Mesenchymal stem cell (in vitro differentiated cells and primary cell): Measurements from ENCODE around the gene TMEM30B.
A peak's percentile ranks its signal among the peaks of the same experiment; 100 is the strongest.

Experiments used
- DNase-seq: peaks from one replicate; pipeline ENCODE4 v3.0.0-alpha.2; 2013
- H2AFZ ChIP-seq: one replicate; pipeline ENCODE4 v1.6.1; 2013; ENCODE audit warnings: low read depth, mild to moderate bottlenecking, control low read depth, inconsistent platforms, low read length, moderate library complexity
- H2AK5ac ChIP-seq: 2 replicates; pipeline ENCODE4 v1.6.1; 2013; ENCODE audit warnings: low read length, moderate library complexity, mild to moderate bottlenecking, inconsistent platforms; ENCODE audit not compliant: severe bottlenecking
- H2BK120ac ChIP-seq: one replicate; pipeline ENCODE4 v1.6.1; 2013; ENCODE audit warnings: low read depth, mild to moderate bottlenecking, inconsistent platforms, low read length, moderate library complexity
- H2BK12ac ChIP-seq, 2 experiments: one replicate each; pipeline ENCODE4 v1.6.1; 2013; ENCODE audit warnings: inconsistent platforms in 2 of 2, low read length in 2 of 2, mild to moderate bottlenecking in 2 of 2, moderate library complexity in 2 of 2, control low read depth in 1 of 2
- H2BK15ac ChIP-seq: one replicate; pipeline ENCODE4 v1.6.1; 2013; ENCODE audit warnings: mild to moderate bottlenecking, low read depth, inconsistent platforms; ENCODE audit not compliant: poor library complexity, severe bottlenecking
- H2BK5ac ChIP-seq: 2 replicates; pipeline ENCODE4 v1.6.1; 2013; ENCODE audit warnings: low read depth, mild to moderate bottlenecking, low read length, control low read depth, inconsistent platforms; ENCODE audit not compliant: poor library complexity, severe bottlenecking
- H3K14ac ChIP-seq, 2 experiments: one replicate each; pipeline ENCODE4 v1.6.1; 2013; ENCODE audit warnings: inconsistent platforms in 2 of 2, low read length in 2 of 2, control low read depth in 1 of 2, mild to moderate bottlenecking in 1 of 2, moderate library complexity in 1 of 2
- H3K18ac ChIP-seq, 2 experiments: one replicate each; pipeline ENCODE4 v1.6.1; 2013; ENCODE audit warnings: inconsistent platforms in 2 of 2, low read length in 2 of 2, control low read depth in 1 of 2, low read depth in 1 of 2, mild to moderate bottlenecking in 1 of 2
- H3K23ac ChIP-seq, 2 experiments: one replicate each; pipeline ENCODE4 v1.6.1; 2013; ENCODE audit warnings: inconsistent platforms in 2 of 2, low read length in 2 of 2, mild to moderate bottlenecking in 2 of 2, moderate library complexity in 2 of 2, control low read depth in 1 of 2
- H3K27ac ChIP-seq: 2 replicates; pipeline ENCODE4 v1.5.1; 2013; ENCODE audit warnings: mild to moderate bottlenecking, moderate library complexity, low read length, control low read depth, inconsistent platforms; ENCODE audit not compliant: poor library complexity, severe bottlenecking
- H3K27me3 ChIP-seq, 2 experiments: 2 replicates each; pipeline versions ENCODE4 v1.6.1 to v1.7.0; 2013; ENCODE audit warnings: low read length in 2 of 2, mild to moderate bottlenecking in 2 of 2, moderate library complexity in 2 of 2, control low read depth in 1 of 2, inconsistent platforms in 1 of 2; ENCODE audit not compliant: control insufficient read depth in 1 of 2, insufficient read depth in 1 of 2
- H3K36me3 ChIP-seq, 2 experiments: 2 replicates each; pipeline versions ENCODE4 v1.6.1 to v1.7.0; 2013; ENCODE audit warnings: low read length in 2 of 2, control low read depth in 1 of 2, inconsistent platforms in 1 of 2, low read depth in 1 of 2, mild to moderate bottlenecking in 1 of 2; ENCODE audit not compliant: insufficient read depth in 2 of 2, control insufficient read depth in 1 of 2
- H3K4ac ChIP-seq, 2 experiments: one replicate each; pipeline ENCODE4 v1.6.1; 2013; ENCODE audit warnings: inconsistent platforms in 2 of 2, low read length in 2 of 2, mild to moderate bottlenecking in 2 of 2, moderate library complexity in 2 of 2, control low read depth in 1 of 2, low read depth in 1 of 2
- H3K4me1 ChIP-seq: 2 replicates; pipeline ENCODE4 v1.6.1; 2013; ENCODE audit warnings: low read depth, low read length, control low read depth; ENCODE audit not compliant: control insufficient read depth, insufficient read depth
- H3K4me2 ChIP-seq: 2 replicates; pipeline ENCODE4 v1.6.1; 2013; ENCODE audit warnings: low read length, mild to moderate bottlenecking, inconsistent platforms; ENCODE audit not compliant: poor library complexity, severe bottlenecking
- H3K4me3 ChIP-seq, 2 experiments: 2 replicates each; pipeline versions ENCODE4 v1.5.1 to v1.7.0; 2013; ENCODE audit warnings: low read length in 2 of 2, mild to moderate bottlenecking in 2 of 2, control low read depth in 1 of 2, low read depth in 1 of 2; ENCODE audit not compliant: insufficient read depth in 1 of 2
- H3K79me1 ChIP-seq: replicated peaks from 2 replicates; pipeline ENCODE4 v1.6.1; 2013; ENCODE audit warnings: mild to moderate bottlenecking, control low read depth, low read length, inconsistent platforms; ENCODE audit not compliant: poor library complexity, severe bottlenecking
- H3K9ac ChIP-seq: 2 replicates; pipeline ENCODE4 v1.7.0; 2013; ENCODE audit warnings: mild to moderate bottlenecking, low read length, moderate library complexity
- H3K9me3 ChIP-seq: 2 replicates; pipeline ENCODE4 v1.7.0; 2013; ENCODE audit warnings: mild to moderate bottlenecking, low read length; ENCODE audit not compliant: control insufficient read depth
- H4K8ac ChIP-seq: one replicate; pipeline ENCODE4 v1.6.1; 2013; ENCODE audit warnings: inconsistent platforms, mild to moderate bottlenecking, low read length, moderate library complexity
- H4K91ac ChIP-seq: one replicate; pipeline ENCODE4 v1.6.1; 2013; ENCODE audit warnings: mild to moderate bottlenecking, low read length, inconsistent platforms
- WGBS: methylation state at CpG from one replicate; pipeline ENCODE4 v1.1.7; 2013; ENCODE audit warnings: mixed read lengths; 5-methylcytosine and 5-hydroxymethylcytosine counted together

Gene TMEM30B

GRCh38 chr14:61270714-61271113, 10.4 kb downstream of the TMEM30B start:
- H3K79me1 ChIP-seq = no peaks in the 10 kb centered on the region
- no peak overlapping the region for H2BK120ac ChIP-seq
- DNase-seq = no peak
- no peak overlapping the region for H3K14ac ChIP-seq
- H2AFZ ChIP-seq = no peak overlapping the region
- H3K27me3 ChIP-seq = peaks cover 0 to 21% of the 10 kb centered on the region in 2 experiments
- no peak overlapping the region for H3K4me2 ChIP-seq
- no peak overlapping the region for H2BK12ac ChIP-seq
- no peak overlapping the region for H3K9ac ChIP-seq
- no peaks in the 10 kb centered on the region for H3K36me3 ChIP-seq
- no peaks in the 10 kb centered on the region for H3K9me3 ChIP-seq
- WGBS = 100% methylated on average over 1 of the region's 4 CpGs
- H4K8ac ChIP-seq = no peak overlapping the region
- no peak overlapping the region for H3K4me3 ChIP-seq
- H2AK5ac ChIP-seq = no peak overlapping the region
- no peak overlapping the region for H4K91ac ChIP-seq
- no peak overlapping the region for H3K4ac ChIP-seq
- H2BK15ac ChIP-seq = no peak overlapping the region
- H3K27ac ChIP-seq = no peak overlapping the region
- no peak overlapping the region for H3K23ac ChIP-seq
- H3K4me1 ChIP-seq = peaks cover 1% of the 10 kb centered on the region
- no peak overlapping the region for H2BK5ac ChIP-seq
- no peak overlapping the region for H3K18ac ChIP-seq

- Histone ChIP-seq H2AFZ (no peak overlapping the region), H3K27ac (no peak overlapping the region), H2BK5ac (no peak overlapping the region), H3K4me2 (peak overlapping the region; percentile 98), H3K4ac (no peak overlapping the region), H4K8ac (no peak overlapping the region), H3K9ac (peak overlapping the region; percentile 76), H3K9me3 (no peaks in the 10 kb centered on the region), H4K91ac (no peak overlapping the region), H3K18ac (no peak overlapping the region), H2AK5ac (no peak overlapping the region), H3K36me3 (no peaks in the 10 kb centered on the region), H3K4me1 (peaks cover 1% of the 10 kb centered on the region), H3K4me3 (peak overlapping the region; percentile 50 to 75), H2BK15ac (no peak overlapping the region), H2BK120ac (no peak overlapping the region), H3K27me3 (peaks cover 0 to 17% of the 10 kb centered on the region in 2 experiments), H3K23ac (no peak overlapping the region), H3K14ac (no peak overlapping the region), H3K79me1 (no peaks in the 10 kb centered on the region), H2BK12ac (no peak overlapping the region)
- peak; percentile 73 for DNase-seq
- 15% methylated on average over 15 of the region's 21 CpGs for WGBS
Measured at GRCh38 chr14:61269321-61270083, 11.6 kb downstream of the TMEM30B start.

- Histone ChIP-seq H3K36me3 (no peaks in the 10 kb centered on the region), H4K91ac (no peak overlapping the region), H3K4me2 (no peak overlapping the region), H4K8ac (no peak overlapping the region), H3K79me1 (no peaks in the 10 kb centered on the region), H2BK120ac (no peak overlapping the region), H2BK5ac (no peak overlapping the region), H2AK5ac (no peak overlapping the region), H3K27ac (no peak overlapping the region), H3K9me3 (no peaks in the 10 kb centered on the region), H2AFZ (no peak overlapping the region), H3K14ac (no peak overlapping the region), H3K4ac (no peak overlapping the region), H3K9ac (peak overlapping the region; percentile 76), H3K23ac (no peak overlapping the region), H3K4me1 (peaks cover 1% of the 10 kb centered on the region), H3K4me3 (no peak overlapping the region), H3K27me3 (peaks cover 0 to 11% of the 10 kb centered on the region in 2 experiments), H2BK15ac (no peak overlapping the region), H3K18ac (no peak overlapping the region), H2BK12ac (no peak overlapping the region)
- no peak for DNase-seq
- WGBS = no CpG with 5 or more reads among the region's 1 CpG
Measured at GRCh38 chr14:61268812-61269211, 12.3 kb downstream of the TMEM30B start.

GRCh38 chr14:61266891-61267740, 14.0 kb downstream of the TMEM30B start:
- Histone ChIP-seq H3K4ac (no peak overlapping the region), H2AFZ (no peak overlapping the region), H3K9ac (peak overlapping the region; percentile 63), H3K79me1 (no peaks in the 10 kb centered on the region), H4K91ac (no peak overlapping the region), H2BK12ac (no peak overlapping the region), H2BK5ac (no peak overlapping the region), H2BK120ac (no peak overlapping the region), H3K9me3 (no peaks in the 10 kb centered on the region), H3K4me2 (no peak overlapping the region), H3K27ac (no peak overlapping the region), H3K23ac (no peak overlapping the region), H2AK5ac (no peak overlapping the region), H3K27me3 (peaks cover 0 to 5% of the 10 kb centered on the region in 2 experiments), H3K4me3 (peak overlapping the region in 1 of 2 experiments; percentile 65), H2BK15ac (no peak overlapping the region), H3K14ac (no peak overlapping the region), H3K18ac (no peak overlapping the region), H4K8ac (no peak overlapping the region), H3K4me1 (peaks cover 1% of the 10 kb centered on the region), H3K36me3 (no peaks in the 10 kb centered on the region)
- no peak for DNase-seq
- WGBS = 90% methylated on average over 10 of the region's 11 CpGs
